ENCODE measurements around the gene TBX2.

GRCh38 chr17:61384354-61384691 lies 15.3 kb upstream of the TBX2 start:
- TF ChIP-seq, protein P1, sequence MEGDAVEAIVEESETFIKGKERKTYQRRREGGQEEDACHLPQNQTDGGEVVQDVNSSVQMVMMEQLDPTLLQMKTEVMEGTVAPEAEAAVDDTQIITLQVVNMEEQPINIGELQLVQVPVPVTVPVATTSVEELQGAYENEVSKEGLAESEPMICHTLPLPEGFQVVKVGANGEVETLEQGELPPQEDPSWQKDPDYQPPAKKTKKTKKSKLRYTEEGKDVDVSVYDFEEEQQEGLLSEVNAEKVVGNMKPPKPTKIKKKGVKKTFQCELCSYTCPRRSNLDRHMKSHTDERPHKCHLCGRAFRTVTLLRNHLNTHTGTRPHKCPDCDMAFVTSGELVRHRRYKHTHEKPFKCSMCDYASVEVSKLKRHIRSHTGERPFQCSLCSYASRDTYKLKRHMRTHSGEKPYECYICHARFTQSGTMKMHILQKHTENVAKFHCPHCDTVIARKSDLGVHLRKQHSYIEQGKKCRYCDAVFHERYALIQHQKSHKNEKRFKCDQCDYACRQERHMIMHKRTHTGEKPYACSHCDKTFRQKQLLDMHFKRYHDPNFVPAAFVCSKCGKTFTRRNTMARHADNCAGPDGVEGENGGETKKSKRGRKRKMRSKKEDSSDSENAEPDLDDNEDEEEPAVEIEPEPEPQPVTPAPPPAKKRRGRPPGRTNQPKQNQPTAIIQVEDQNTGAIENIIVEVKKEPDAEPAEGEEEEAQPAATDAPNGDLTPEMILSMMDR (IDR thresholded peaks at IDR 0.05; ENCODE audit: poor library complexity), result no peak
- TF ChIP-seq EZH2phosphoT487 (IDR thresholded peaks at IDR 0.05; ENCODE audit: low read depth, severe bottlenecking, unreplicated experiment), result no peak
